Prostate gland (tissue), 2 donors: ENCODE data around the gene PIP5K1C.

Experiments used
- POLR2A ChIP-seq: fragments of 450-650 bp; IDR thresholded peaks from one replicate; pipeline ENCODE4 v1.6.1; 2016; ENCODE audit warnings: antibody characterized with exemption, mild to moderate bottlenecking
- TF ChIP-seq, protein P1 (sequence below), 4 experiments: fragments of 200-600 bp in 2 of 4; fragments of 450-650 bp in 2 of 4; sonication (generic) in 2 of 4; IDR thresholded peaks; 1 replicate in 3 of 4; 2 replicates in 1 of 4; pipeline ENCODE4 v1.5.1; 2016 to 2019; ENCODE audit warnings: antibody characterized with exemption in 4 of 4, mild to moderate bottlenecking in 2 of 4, moderate library complexity in 2 of 4

DNA sequence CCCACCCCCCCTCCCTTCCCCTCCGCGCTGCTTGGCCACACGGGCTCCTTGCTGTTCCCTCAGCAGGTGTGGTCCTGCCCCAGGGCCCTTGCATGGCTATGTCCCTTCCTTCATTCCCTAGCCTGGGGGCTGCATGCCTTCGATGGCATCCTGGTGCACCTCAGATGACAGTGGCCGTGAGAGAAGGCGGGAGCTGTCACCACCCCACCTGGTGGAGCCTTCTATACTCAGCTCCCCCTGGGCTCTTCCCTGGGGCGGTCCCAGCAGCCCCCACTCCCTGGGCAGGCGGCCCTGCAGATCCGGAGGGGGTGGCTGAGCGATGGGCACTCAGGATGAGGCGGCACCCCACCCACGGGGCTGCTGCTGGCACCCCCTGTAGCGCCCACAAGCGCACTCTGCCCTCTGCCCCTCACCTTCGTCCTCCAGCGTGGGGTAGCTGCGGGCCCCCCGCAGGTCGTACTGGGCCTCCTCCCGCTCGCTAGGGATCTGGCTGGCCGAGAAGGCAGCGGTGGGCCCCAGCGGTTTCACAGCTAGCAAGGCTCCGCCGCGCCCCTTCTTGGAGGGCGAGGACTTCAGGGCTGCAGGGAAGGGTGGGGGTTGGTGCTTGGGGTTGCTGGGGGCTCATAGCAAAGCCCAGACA, 56.5 kb downstream of the PIP5K1C start:
- TF ChIP-seq POLR2A, result no peak
- TF ChIP-seq, protein P1, sequence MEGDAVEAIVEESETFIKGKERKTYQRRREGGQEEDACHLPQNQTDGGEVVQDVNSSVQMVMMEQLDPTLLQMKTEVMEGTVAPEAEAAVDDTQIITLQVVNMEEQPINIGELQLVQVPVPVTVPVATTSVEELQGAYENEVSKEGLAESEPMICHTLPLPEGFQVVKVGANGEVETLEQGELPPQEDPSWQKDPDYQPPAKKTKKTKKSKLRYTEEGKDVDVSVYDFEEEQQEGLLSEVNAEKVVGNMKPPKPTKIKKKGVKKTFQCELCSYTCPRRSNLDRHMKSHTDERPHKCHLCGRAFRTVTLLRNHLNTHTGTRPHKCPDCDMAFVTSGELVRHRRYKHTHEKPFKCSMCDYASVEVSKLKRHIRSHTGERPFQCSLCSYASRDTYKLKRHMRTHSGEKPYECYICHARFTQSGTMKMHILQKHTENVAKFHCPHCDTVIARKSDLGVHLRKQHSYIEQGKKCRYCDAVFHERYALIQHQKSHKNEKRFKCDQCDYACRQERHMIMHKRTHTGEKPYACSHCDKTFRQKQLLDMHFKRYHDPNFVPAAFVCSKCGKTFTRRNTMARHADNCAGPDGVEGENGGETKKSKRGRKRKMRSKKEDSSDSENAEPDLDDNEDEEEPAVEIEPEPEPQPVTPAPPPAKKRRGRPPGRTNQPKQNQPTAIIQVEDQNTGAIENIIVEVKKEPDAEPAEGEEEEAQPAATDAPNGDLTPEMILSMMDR (IDR thresholded peaks at IDR 0.05), result no peak
